NOMO-1 treated with DMSO at 0.1 percent for 48 hours (cell line): ENCODE data around the gene CD58.

Experiments used
- DNase-seq: peaks from one replicate; lab custom pipeline; 2025; ENCODE audit not compliant: unreplicated experiment; lab: John Stamatoyannopoulos, UW

The CD58 gene

GRCh38 chr1:116494353-116494692 is 76.5 kb downstream of the CD58 start:
- DNase-seq = no peak

GRCh38 chr1:116493484-116494352 is 77.1 kb downstream of the CD58 start:
- peak; percentile 36 for DNase-seq

- no peak for DNase-seq
Measured at GRCh38 chr1:116493036-116493435, 77.8 kb downstream of the CD58 start.

- no peak for DNase-seq
Measured at GRCh38 chr1:116492358-116492811, 78.4 kb downstream of the CD58 start.

GRCh38 chr1:116491700-116492357 is 79.0 kb downstream of the CD58 start:
- no peak for DNase-seq

GRCh38 chr1:116490588-116490987 is 80.2 kb downstream of the CD58 start:
- DNase-seq = no peak

- DNase-seq = no peak
Measured at GRCh38 chr1:116489231-116489697, 81.6 kb downstream of the CD58 start.

- no peak for DNase-seq
Measured at GRCh38 chr1:116488071-116488470, 82.8 kb downstream of the CD58 start.

- no peak for DNase-seq
Measured at GRCh38 chr1:116487583-116487982, 83.2 kb downstream of the CD58 start.

- no peak for DNase-seq
Measured at GRCh38 chr1:116487031-116487430, 83.8 kb downstream of the CD58 start.

- DNase-seq = no peak
Measured at GRCh38 chr1:116486424-116486823, 84.4 kb downstream of the CD58 start.

GRCh38 chr1:116485976-116486375 is 84.8 kb downstream of the CD58 start:
- no peak for DNase-seq

GRCh38 chr1:116485071-116485735 is 85.6 kb downstream of the CD58 start:
- peak; percentile 61 for DNase-seq

GRCh38 chr1:116483481-116484309 is 87.1 kb downstream of the CD58 start:
- no peak for DNase-seq

- DNase-seq = no peak
Measured at GRCh38 chr1:116482490-116482889, 88.3 kb downstream of the CD58 start.

- DNase-seq = no peak
Measured at GRCh38 chr1:116481934-116482333, 88.9 kb downstream of the CD58 start.

GRCh38 chr1:116478621-116479020 is 92.2 kb downstream of the CD58 start:
- no peak for DNase-seq

GRCh38 chr1:116477429-116477828 is 93.4 kb downstream of the CD58 start:
- no peak for DNase-seq

GRCh38 chr1:116476321-116476720 is 94.5 kb downstream of the CD58 start:
- no peak for DNase-seq

- DNase-seq = no peak
Measured at GRCh38 chr1:116475850-116476218, 95.0 kb downstream of the CD58 start.
